ENCODE data around the gene SPATA17.

SPATA17 gene

GRCh38 chr1:217899614-217900013 is 268.5 kb downstream of the SPATA17 start:
- DNase-seq (ENCODE audit: insufficient read length, low spot score) (no peak), FAIRE-seq (no peak)
- TF ChIP-seq, protein P1, sequence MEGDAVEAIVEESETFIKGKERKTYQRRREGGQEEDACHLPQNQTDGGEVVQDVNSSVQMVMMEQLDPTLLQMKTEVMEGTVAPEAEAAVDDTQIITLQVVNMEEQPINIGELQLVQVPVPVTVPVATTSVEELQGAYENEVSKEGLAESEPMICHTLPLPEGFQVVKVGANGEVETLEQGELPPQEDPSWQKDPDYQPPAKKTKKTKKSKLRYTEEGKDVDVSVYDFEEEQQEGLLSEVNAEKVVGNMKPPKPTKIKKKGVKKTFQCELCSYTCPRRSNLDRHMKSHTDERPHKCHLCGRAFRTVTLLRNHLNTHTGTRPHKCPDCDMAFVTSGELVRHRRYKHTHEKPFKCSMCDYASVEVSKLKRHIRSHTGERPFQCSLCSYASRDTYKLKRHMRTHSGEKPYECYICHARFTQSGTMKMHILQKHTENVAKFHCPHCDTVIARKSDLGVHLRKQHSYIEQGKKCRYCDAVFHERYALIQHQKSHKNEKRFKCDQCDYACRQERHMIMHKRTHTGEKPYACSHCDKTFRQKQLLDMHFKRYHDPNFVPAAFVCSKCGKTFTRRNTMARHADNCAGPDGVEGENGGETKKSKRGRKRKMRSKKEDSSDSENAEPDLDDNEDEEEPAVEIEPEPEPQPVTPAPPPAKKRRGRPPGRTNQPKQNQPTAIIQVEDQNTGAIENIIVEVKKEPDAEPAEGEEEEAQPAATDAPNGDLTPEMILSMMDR (IDR thresholded peaks at IDR 0.05; ENCODE audit: insufficient read depth, missing control alignments), result no peak

DNA sequence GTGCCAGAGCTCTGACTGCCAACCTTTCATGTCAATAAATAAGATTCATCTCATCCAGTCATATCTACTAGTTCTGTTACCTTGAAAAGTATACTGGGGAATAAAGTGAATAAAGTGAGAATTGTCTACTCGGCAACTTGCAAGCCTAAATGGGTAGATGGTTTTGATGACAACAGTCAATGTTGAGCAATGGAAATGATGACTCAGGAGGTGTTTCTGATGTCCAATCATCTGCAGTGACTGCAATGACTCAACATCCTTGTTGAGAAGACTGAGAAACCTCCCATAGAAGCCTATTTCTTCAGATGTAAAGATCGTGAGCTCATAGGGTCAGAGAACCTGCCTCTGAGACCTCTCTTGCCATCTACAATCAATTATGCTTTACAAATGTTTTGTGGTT is 276.4 kb downstream of the SPATA17 start:
- DNase-seq (ENCODE audit: insufficient read length, low spot score) (no peak), FAIRE-seq (no peak)
- TF ChIP-seq, protein P1 (IDR thresholded peaks at IDR 0.05; ENCODE audit: insufficient read depth, missing control alignments), result no peak

DNA sequence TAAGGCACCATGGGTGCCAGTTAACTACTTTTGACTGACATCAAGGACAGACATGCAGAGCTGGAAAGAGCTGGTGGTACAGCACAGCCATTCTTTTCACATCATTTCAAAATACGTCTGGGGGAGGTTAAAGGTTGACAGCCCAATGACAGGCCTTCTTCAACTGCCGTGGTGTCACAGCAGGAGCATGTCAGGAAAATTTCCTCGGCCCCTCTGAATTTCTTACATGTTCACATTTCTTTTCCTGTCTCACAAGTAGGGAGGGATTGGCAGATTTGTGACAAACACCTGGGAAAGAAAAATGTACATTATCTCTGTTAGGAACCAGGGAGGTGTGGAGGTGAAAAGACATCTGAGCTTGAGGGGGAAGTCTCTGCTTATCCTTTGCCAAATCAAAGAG is 279.1 kb downstream of the SPATA17 start:
- DNase-seq (ENCODE audit: insufficient read length, low spot score) (no peak), FAIRE-seq (no peak)
- TF ChIP-seq, protein P1 (IDR thresholded peaks at IDR 0.05; ENCODE audit: insufficient read depth, missing control alignments), result no peak

DNA sequence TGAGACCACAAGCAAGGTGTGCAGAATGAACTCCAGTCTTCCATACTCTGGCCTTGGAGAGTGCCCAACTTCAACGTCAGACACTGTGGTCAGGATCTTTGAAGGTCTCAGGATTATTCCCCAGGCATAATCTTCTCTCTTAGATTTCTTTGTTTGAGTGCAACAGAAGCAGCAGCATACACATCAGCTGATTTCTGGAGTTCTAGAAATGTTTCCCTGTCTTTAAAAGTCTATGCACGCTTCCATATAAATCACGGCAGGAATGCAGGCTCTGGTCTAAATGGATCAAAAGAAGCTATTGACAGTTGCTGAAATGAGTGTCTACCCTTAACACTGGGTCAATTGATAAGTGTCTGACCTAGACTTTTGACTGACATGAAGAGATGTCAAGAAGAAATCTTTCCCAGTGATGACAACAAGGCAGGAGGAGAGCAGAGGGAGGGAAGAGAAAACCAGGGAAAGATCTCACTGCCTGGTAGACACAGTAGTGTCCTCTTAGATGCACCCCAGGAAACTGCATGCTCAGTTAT is 279.7 kb downstream of the SPATA17 start:
- DNase-seq (ENCODE audit: insufficient read length, low spot score) (no peak), FAIRE-seq (no peak)
- TF ChIP-seq, protein P1 (IDR thresholded peaks at IDR 0.05; ENCODE audit: insufficient read depth, missing control alignments), result no peak

- FAIRE-seq (no peak), DNase-seq (ENCODE audit: insufficient read length, low spot score) (no peak)
- TF ChIP-seq, protein P1 (IDR thresholded peaks at IDR 0.05; ENCODE audit: insufficient read depth, missing control alignments), result peak; percentile 23
Measured at GRCh38 chr1:217911908-217912307, 280.8 kb downstream of the SPATA17 start.

DNA sequence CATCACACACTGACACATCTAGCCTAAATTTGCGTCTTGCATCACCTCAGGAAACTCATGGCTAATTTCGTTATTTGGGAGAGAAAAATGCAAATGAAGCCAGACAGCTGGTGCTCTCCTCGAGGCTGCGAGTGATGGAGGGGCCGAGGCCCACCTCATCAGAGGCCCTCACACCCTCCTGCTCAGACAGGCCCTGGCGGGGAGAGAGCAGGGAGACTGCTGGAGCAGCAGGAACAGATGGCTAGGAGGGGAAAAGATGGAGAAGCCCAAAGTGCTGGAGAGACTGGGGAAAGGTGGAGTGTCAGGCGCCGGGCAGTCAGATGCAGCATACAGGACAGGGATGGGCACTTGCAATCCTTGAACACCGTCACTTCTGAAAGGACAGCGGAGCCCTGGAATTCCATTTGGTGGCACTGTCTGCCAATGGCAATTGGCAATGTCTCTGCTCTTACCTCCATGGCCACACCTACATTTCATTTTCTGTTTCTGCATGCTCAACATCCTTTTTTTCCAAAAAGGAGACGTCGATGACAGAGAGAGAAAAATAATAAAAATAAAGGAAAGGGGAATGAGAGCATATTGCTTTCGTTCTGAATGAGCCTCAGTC is 286.2 kb downstream of the SPATA17 start:
- TF ChIP-seq, protein P1 (IDR thresholded peaks at IDR 0.05; ENCODE audit: insufficient read depth, missing control alignments), result peak; percentile 16
- DNase-seq (ENCODE audit: insufficient read length, low spot score), result no peak
- FAIRE-seq, result no peak

DNA sequence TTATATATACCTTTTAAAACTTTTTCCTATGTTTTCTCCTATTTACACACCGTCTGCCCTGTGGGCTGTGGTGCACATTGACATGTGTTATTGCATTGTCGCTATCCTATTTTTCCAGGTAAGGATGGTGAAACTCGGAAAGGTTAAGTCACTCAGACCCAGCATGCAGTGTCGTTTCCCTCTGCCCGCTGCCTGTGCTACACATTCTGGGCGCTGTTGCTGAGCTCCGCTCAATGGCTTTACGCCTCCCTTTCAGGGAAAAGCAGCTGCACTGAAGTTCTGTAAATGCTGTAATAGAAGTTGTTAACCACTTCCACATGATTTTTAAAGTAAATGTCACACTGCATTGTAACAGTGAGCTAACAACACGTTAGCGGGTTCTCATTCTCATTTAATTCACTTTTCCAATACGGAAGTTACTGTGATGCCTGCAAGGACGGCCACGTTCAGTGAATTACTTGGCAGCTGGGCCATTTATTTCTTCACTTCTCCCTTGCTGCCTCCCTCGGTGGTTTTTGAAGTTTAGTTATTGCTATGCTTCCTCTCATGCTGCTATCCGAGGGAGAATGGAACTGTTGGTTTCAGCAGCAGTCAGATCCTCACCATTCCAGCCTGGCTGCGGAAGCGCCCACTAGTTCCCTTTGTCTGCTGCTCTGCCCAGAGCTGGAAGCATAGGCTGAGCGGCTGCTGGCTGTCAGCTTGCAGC is 288.7 kb downstream of the SPATA17 start:
- TF ChIP-seq, protein P1 (IDR thresholded peaks at IDR 0.05; ENCODE audit: insufficient read depth, missing control alignments), result no peak
- DNase-seq (ENCODE audit: insufficient read length, low spot score) (no peak), FAIRE-seq (no peak)

Measured in D721Med (cell line).